Fibroblast of peridontal ligament (primary cell): Measurements from ENCODE around the gene CFB.
"Not testable (repeated sequence)": the region's sequence is repeated elsewhere in the genome, so short reads cannot be mapped to it uniquely, and the experiment has no call there.

Experiments used
- DNase-seq: peaks from one replicate; pipeline ENCODE4 v3.0.0-alpha.2; 2010; ENCODE audit errors: extremely low read depth

The CFB gene

DNA sequence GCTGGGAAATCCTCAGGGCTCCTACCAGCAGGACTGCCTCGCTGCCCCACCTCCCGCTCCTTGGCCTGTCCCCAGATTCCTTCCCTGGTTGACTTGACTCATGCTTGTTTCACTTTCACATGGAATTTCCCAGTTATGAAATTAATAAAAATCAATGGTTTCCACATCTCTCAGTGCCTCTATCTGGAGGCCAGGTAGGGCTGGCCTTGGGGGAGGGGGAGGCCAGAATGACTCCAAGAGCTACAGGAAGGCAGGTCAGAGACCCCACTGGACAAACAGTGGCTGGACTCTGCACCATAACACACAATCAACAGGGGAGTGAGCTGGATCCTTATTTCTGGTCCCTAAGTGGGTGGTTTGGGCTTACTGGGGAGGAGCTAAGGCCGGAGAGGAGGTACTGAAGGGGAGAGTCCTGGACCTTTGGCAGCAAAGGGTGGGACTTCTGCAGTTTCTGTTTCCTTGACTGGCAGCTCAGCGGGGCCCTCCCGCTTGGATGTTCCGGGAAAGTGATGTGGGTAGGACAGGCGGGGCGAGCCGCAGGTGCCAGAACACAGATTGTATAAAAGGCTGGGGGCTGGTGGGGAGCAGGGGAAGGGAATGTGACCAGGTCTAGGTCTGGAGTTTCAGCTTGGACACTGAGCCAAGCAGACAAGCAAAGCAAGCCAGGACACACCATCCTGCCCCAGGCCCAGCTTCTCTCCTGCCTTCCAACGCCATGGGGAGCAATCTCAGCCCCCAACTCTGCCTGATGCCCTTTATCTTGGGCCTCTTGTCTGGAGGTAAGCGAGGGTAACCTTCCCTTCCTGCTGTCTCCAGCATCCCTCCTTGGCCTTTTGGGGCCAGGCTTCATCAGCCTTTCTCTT is at the start of gene CFB:
CFB (plus strand) TSS at position 589 of the 863 bp plus-strand sequence; CDS start at position 716, 127 bp downstream.
- DNase-seq = peak; percentile 90

DNA sequence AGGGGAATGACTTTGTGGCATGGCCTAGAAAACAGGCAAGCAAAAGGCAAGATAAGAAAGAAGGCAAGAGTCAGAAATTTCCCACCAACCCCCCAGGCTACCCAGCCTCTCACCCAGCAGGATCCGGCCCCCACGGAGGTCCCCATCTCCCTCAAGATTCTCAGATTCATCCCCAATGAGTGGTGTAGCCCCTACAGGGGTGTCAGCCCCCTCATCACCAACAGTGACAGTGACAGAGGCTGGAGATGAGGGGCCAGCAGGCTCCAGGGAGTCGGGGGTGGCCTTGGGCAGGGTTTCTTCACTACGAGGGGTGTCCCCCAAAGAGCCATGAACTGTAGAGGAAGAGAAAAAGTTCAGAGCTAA is 49.4 kb upstream of the CFB start:
- no peak for DNase-seq

DNA sequence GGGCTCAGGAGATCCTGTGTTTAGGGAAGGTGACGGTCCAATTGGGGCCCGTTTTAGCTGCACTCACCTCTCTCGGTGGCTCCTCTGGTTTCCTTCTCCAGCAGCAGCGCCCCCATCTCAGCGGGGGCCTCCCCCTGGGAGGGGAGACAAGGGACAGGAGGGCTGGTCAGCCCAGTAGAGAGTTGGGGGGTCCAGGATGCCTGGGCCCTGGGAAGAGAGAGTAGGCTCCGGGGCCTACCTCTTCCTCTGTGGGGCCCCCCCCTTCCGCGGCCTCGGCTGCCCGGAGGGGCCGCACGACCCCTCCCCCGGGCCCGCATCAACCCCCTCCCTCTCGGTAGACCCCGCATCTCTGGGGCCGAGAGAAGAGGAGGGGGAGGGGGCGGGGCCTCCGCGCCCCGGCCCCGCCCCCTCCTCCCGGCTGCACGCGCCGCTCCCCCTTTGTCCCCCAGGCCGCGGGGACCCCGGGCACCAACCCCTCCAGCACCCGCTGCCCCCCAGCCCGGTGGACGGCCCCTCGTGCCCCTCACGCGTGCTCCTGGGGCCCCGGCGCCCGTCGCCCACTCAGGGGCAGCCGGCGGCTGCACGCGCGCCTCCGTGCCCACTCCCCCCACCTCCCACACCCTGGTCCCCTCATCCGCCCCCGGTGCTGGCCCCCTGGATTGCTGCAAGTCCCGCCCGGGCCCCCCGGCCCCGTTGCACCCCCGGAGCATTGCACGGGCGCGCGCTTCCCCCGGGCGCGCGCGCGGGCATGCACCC is 48.9 kb upstream of the CFB start:
- no peak for DNase-seq

DNA sequence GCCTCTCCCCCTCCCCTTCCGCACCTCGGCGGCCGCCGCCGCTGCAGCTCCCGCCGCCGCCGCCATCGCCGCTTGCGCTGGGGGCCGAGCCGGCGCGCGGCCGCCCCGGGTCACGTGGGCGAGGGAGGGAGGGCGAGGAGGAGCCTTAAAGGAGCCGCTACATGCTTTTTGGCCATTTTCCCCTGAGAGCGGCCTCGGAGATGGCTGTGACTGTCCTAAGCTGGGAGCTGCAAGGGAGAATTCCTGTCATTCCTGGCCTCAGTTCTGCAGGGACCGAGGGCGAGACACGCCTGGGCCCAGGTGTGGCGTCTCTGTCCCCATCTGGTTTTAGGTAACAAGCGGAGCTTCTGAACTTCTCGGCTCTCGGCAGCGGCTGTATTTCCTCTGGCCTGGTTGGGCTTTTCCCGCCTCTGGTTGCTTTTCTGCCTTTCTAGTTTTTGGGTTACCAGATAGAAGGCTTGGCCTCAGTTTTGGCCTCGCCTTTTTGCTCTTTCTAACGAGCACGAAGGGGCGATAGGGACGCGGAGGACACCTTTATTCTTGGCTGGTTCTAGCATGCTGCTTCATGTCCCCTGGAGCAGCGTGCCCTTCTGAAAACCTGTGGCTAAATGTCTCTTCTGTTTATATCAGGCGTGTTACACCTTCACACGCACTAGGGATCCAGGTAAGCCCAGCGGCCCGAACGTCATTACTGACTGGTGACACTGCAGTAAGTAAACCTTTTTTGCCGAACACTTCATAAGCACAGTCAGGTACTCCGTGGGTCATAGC is 48.1 kb upstream of the CFB start, which contains the start of gene EHMT2:
EHMT2 (minus strand) TSS at position 87 of the 771 bp plus-strand sequence; CDS start at position 66, 21 bp downstream.
- DNase-seq = peak; percentile 65

DNA sequence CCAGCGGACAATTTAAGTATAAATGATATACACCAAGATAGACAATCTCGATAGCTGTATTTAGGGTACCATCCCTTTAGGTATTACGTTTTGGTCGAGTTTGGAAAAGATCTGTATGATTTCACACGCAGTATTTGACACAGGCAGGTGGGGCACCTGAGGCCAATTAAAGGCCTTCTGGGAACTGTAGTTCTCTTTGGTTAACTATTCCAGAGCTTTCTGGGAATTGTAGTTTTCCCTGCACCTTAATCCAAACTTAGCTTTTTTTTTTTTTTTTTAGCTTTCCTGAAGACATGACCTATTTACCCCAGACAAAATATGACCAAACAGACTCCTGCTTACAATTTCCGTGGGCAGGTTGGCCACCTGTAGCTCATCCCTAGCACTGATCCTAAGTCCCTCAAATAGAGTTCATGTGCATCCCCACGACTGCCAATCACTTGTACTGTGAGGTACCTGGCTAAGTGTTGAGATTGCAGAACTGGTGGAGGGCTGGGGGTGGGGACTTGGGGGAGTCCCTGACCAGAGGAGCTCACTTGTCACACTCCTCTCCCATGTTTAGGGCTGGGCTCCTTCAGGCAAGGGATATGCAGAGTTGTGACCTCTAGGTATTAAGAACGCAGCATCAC is 47.4 kb upstream of the CFB start:
- DNase-seq = peak; percentile 45

DNA sequence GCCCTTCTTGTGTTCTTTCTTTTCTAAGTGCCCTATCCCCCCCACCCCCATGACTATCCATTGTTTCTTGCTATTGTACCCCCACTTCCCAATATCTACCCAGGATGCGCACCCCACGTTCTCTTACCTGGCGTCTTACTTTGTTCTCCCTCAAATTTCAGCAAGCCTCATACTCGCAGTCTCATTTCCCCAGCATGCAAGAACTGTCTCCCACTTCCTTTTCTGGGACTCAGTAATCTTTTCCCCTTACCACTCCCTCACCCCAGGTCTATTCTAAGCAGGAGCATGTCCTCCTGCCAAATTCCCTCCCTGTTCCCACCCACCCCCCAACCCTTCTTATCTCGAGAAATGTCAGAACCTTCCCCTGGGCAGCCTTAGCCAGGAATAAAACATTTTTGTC is 46.7 kb upstream of the CFB start:
- DNase-seq = no peak

DNA sequence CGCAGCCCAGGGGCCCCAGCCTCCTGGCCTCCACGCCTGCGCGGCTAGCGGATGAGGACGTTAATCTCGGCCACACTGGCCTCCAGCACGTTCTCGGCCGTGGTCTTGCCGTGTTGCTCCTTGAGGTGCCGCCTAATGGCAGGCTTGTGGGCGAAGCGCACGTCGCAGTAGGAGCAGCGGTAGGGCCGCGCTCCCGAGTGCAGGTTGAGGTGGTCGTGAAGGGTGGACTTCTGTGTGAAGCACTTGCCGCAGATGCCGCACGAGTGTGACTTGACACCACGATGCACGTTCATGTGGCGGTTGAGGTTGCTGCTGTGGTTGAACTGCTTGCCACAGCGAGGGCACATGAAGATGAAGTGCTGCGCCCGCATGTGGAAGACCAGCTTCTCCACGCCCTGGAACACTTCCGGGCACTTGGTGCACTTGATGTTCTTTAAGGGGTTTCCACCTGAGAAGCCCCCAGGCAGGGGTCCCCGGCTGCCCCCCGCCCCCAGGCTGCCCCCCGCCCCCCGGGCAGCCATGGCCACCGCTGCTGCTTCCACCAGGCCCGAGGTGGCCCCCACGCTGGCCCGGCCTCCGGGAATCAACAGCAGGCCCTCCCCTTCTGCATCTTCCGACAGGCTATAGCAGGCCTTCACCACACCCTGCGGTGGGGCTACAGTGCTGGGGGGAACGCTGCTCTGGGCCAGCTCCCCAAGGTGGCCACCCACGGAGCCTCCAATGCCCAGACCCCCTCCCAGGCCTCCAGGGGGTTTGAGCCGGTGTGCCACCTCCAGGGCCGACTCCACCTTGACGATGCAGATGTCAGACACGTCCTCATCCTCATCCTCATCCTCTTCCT is 45.8 kb upstream of the CFB start:
- DNase-seq = no peak

DNA sequence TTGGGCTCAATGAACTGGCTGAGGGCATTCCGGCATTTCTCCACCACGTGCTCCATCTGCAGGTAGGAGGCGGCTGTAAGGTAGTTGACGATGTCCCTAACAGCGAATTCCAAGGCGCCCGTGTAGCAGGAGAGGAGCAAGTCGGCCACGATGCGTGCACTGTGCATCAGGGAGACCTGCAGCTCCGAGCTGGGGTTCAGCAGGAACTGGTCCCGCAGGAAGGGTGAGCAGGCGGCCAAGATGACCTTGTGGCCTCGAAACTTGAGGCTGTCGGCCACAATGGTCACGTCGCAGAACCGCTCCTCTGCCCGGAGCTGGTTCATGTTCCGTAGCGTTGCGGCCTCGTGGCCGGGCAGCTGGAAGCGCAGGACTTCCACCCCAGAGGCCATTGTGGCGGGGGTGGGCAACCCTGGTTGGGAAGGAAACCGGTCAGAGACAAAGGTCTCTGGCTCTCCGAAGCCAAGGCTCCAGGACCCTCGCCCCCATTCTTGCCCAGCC is 44.9 kb upstream of the CFB start:
- DNase-seq = no peak

DNA sequence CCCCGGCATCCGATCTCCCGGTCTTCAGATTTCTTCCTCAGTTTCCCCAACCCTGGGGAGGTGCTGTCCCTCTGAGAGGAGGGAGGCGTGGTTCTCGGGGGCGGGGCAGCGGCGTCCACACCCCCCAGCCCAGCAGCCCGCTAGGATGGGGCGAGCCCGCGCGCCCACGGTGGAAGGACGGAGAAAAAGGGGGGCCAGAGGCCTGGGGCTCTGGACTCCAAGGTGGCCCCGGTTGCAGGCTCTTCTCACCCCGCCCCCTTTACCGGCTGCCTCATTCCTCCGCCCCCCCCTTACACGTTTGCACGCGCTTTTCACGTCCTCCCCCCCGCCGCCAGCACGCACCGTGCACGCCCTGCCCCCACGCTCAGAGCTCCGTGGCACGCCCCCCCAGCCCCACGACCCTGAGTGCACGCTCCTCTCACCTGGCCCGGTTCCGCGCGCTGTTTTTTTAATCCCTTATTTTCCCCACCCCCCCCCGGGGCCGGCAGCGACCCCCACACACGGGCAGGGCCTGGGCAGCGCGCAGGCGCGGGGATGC is 44.4 kb upstream of the CFB start:
- peak; percentile 20 for DNase-seq

DNA sequence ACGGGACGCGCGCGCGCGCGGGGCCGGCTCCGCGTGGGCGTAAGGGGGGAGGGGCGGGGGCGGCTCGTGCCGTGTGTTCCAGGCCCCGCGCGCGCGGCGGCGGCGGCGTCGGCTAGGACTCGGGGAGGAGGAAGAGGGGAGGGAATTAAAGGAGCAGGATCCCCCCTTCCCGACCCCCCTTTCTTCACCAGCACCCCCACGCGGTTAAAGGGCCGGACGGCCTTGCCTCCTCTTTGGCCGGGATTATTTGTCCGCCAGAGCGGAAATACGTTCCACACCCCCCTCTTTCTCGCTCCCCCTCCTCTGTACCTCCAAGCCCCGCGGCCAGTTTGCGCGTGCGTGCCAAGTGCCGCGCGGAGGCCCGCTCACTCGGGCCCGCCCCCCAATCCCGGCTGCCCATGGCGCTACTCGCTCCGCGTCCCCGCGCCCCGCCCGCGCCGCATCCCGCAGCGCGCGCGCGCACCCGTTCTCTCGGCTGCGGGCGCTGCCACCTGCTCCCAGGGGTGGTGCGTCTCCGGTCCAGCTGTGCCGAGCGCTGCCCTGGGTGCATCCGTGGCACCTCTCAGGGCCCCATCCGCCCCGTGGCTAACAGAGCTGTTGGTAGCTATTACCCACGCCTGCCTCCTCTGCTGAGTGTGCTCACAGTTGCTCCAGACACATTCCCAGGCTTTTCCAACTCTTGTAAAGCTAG is 43.8 kb upstream of the CFB start, which contains the start of gene ZBTB12:
ZBTB12 (minus strand) TSS at position 134 of the 691 bp plus-strand sequence. CDS start 781 bp downstream, outside the sequence.
- DNase-seq = peak; percentile 97

DNA sequence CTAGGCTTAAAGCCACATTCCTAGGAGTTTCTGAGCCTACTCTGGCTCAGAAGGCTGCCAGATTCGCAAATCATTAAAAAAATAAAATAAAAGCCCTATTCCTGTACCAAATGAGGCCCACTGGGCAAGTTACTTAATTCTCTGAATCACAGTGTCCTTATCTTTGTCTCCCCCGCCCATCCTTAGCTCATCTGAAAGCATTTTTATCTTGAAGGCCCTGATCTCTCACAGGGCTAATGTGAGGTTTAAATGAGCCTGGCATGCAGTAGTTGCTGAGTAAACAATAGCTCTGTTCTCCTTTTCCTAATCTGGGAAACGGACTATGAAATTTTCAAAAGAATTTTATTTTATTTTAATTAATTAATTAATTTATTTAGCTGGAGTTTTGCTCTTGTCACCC is 41.9 kb upstream of the CFB start:
- DNase-seq = no peak

DNA sequence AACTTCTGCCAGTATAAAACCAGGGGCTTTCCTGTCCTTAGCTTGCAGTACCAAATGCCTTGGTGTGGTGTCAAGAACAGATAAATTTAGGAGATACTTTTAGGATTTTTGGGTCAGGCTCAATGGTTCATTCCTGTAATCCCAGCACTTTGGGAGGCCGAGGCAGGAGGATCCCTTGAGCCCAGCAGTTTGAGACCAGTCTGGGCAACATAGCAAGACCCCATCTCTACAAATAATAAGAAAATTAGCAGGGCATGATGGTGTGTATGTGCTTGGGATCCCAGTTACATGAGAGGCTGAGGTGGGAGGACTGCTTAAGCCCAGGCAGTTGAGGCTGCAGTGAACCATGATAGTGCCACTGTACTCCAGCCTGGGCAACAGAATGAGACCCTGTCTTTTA is 40.9 kb upstream of the CFB start:
- DNase-seq = no peak

DNA sequence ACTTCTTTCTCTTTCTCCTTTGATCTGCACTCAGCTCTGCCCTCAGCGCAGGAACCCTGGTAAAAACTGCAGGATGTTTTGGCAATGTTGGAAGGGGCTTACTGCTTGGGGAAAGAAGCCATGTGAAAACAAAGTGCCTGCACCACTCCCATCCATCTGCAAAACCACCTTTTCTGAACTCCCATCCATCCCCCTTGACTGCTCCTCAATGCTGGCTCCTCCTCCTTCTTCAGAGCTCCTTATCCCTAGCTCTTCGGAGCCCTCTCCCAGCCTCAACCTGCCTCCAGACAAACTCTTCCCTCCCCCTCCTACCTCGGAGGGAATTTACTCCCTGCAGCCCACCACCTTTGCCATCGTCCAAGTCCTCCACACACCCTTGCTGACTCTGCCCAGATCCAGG is 39.8 kb upstream of the CFB start:
- no peak for DNase-seq

DNA sequence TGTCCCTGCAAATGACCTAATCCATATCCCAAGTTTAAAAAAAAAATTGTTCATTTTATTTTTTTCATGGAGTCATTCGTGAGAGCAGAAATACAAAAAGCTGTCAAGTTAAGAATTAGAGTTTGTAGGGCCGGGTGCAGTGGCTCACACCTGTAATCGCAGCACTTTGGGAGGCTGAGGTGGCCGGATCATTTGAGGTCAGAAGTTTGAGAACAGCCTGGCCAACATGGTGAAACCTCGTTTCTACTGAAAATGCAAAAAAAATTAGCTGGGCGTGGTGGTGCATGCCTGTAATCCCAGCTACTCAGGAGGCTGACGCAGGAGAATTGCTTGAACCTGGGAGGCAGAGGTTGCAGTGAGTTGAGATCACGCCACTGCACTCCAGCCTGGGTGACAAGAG is 39.2 kb upstream of the CFB start:
- DNase-seq = not testable (repeated sequence)

DNA sequence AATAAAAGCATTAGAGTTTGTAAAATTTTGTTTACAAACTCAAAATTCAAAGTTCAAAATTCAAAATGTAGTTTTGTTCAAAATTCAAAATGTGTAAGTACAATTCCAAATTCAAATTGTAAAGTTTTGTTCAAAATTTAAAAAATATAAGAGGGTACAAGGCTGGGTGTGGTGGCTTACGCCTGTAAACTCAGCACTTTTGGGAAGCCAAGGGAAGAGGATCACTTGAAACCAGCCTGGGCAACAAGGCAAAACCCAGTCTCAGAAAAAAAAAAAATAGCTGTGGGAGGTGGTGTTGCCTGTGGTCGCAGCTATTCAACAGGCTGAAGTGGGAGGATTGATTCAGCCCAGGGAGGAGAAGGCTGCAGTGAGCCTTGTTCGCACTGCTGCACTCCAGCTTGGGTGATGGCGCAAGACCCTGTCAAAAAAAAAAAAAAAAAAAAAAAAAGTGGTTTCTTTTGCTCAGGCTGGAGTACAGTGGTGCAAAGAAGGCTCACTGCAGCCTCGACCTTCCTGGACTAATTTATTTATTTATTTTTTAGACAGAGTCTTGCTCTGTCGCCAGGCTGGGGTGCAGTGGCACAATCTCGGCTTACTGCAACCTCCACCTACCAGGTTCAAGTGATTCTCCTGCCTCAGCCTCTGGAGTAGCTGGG is 38.6 kb upstream of the CFB start:
- peak; percentile 88 for DNase-seq

DNA sequence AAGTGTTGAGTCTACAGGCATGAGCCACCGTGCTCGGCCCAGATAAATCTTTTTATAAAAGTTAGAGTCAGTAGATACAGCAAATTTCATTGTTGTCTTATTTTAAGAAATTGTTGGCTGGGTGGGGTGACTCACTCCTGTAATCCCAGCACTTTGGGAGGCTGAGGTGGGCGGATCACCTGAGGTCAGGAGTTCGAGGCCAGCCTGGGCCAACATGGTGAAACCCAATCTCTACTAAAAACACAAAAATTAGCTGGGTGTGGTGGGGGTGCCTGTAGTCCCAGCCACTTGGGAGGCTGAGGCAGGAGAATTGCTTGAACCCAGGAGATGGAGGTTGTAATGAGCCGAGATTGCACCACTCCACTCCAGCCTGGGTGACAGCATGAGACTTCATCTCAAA is 37.6 kb upstream of the CFB start:
- DNase-seq = not testable (repeated sequence)

DNA sequence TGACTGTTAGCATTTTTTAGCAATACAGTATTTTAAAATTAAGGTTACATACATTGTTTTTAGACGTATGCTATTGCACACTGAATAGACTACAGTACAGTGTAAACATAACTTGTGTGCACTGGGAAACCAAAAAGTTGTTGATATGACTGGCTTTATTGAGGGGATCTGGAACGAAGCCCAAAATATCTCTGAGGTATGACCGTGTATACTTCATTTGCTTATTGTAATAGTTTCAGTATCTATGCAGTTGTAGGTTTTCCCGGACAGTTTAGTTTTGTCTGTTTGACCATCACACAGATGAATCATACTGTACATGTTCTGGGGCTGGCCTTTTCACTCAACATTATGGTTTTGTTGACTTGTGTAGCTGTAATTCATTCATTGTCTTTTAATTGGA is 37.1 kb upstream of the CFB start:
- DNase-seq = peak; percentile 62

DNA sequence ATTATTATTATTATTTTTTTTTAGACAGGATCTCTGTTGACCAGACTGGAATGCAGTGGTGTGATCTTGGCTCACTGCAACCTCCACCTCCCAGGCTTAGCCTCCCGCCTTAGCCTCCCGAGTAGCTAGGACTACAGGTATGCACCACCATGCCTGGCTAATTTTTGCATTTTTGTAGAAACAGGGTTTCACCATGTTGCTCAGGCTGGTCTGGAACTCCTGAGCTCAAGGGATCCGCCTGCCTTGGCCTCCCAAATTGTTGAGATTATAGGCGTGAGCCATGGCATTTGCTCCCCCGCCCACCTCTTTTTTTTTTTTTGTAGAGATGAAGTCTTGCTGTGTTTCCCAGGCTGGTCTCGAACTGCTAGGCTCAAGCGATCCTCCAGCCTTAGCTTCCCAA is 36.6 kb upstream of the CFB start:
- not testable (repeated sequence) for DNase-seq
